Right kidney (tissue), 1 donor: Measurements from ENCODE around the gene PNMA6F.
"Not testable (repeated sequence)": the region's sequence is repeated elsewhere in the genome, so short reads cannot be mapped to it uniquely, and the experiment has no call there.

Experiments used
- DNase-seq: peaks from one replicate; pipeline ENCODE4 v3.0.0-alpha.2; 2016

Gene PNMA6F

DNA sequence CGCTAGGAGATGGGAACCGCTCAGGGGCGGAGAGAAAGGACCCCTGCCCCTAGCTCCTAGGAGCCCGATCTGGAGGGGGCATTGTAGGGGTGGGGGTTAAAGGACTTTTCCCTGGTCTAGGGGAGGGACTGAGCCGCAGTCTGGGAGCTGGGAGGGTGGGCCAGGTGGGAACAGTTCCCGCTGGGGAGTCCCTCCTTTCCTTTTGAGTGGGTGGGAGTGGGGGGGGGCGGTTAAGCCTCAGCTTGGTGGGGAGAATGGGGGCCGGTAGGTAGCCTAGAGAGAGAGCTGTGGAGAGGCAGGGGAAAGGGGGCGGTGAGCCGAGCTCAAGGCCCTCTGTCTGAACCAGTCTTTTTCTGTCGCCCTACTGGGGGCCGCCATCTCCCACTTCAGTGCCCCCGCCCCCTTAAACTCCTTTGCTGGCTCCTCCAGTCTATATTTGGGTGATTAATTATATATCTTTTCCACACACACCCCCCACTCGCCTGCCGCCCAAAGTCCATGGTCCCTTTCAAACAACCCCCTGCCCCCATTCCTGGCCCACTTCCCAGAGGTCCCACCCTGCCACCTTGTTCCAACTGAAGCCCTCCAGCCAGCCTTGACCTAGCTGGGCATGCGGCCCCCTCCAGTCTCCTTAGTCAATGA, 13.2 kb upstream of the PNMA6F start:
- no peak for DNase-seq

DNA sequence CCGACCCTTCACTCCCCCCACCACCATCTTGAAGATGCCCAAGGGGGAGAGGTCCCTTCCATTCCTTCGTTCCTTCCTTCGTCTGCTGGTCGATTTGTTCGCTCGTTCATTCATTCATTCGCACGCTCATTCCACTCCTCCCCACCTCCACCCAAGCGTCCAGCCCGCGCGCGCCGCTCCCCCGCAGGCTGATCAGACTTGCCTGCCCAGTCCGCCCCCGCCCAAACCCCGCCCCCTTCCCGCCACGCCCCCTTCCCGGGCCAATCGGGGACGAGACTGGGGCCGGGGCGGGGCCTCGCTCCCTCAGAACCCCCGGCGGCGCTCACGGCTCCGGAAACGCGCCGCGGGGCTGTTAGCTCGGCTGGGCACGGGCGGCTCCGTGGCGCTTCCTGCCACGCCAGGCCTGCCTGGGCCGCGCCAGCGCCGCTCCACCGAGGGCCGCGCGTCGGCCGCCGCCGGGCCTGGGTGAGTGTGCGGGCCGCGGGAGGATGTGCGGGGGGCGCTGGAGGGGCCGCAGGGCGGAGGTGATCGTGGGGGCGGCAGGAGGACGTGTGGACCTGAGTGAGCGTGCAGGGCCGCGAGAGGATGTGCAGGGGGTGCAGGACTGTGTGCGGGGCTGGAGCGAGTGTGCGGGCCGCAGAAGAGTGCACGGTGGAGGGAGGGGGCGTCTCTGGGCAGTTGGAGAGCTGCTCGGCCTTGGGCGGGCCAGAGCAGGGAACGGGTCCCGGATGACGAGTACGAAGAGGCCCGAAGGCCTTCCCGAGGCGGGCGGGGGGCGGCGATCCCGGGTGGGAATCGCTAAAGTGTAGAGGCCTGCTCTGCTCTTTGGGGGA, 12.5 kb upstream of the PNMA6F start, which contains the start of gene ZNF275:
Gene ZNF275, plus strand, starts transcription at position 333 of the 833 bp plus-strand sequence. CDS start 2,527 bp downstream, outside the sequence.
- peak; percentile 55 for DNase-seq

DNA sequence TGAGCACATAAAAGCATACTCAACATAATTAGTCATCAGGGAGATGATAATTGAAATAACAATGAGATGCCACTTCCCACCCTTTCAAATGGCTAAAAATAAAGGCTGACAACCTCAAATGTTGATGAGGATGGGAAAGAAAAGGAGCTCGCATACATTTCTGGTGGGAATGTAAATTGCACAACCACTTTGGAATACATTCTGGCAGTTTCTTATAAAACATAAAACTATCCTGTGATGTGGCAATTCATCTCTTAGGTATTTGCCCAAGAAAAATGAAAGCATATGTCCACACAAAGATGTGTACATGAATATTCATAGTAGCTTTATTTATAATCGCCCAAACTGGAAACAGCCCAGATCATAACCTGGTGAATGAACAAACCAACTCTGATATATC, 11.7 kb upstream of the PNMA6F start:
- no peak for DNase-seq

DNA sequence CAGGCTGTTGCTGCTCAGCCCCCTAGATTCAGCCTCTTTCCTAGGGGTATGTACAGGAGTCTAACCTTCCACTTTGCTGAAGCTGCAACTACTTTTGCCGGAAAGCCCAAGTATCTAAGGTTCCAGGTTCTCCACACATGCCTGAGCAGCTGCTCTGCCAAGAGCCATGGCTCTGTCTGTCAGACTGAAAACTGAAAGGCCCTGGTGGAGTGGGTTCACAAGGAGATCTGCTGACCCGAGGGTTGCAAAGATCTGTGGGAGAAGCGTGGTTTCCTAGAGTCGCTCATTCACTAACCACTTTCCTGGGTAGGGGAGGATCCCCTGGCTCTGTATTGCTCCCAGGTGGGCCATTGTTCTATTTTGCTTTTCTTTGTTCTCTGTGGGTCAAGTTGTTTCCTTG, 6.0 kb upstream of the PNMA6F start:
- DNase-seq, result no peak

DNA sequence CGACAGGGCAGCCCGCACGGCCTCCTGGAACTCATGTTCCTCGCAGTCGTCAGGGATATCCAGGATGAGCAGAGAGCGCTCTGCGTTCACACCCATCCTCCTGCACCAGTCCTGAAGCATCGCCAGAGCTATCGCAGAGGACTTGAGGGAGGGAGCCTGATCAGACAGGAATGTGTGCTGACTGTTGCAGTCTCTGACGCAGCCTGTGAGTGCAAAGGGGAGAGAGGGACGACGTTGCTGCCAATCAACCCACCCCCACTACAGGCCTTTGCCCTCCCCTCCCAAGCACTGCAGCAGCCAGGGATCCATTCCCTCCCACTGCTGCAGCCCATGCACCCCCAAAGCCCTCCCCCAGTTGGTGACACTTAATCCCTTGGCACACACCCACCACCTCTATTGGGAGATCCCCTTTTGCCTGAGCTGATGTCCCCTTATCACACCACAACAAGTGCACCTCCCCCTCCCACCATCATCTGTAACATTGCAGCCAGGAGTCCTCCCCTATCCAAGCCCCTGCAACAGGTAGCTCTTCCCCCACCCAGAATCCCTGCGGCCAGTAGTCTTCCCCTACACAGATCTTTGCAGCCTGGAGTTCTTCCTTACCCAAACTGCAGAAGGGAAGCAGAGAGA, 897 bp downstream of the PNMA6F start:
- DNase-seq, result no peak

DNA sequence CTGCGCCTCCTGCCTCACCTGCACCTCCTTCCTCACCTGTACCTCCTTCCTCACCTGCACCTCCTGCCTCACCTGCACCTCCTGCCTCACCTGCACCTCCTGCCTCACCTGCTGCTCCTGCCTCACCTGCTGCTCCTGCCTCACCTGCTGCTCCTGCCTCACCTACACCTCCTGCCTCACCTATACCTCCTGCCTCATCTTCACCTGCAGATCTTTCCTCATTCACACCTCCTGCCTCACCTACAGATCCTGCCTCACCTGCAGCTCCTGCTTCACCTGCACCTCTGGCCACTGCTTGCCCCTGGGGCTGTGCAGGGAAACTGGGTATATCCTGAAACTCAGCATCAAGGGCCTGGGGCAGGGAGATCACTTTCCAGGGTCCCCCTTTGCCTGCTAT, 1.5 kb downstream of the PNMA6F start:
- DNase-seq, result not testable (repeated sequence)

DNA sequence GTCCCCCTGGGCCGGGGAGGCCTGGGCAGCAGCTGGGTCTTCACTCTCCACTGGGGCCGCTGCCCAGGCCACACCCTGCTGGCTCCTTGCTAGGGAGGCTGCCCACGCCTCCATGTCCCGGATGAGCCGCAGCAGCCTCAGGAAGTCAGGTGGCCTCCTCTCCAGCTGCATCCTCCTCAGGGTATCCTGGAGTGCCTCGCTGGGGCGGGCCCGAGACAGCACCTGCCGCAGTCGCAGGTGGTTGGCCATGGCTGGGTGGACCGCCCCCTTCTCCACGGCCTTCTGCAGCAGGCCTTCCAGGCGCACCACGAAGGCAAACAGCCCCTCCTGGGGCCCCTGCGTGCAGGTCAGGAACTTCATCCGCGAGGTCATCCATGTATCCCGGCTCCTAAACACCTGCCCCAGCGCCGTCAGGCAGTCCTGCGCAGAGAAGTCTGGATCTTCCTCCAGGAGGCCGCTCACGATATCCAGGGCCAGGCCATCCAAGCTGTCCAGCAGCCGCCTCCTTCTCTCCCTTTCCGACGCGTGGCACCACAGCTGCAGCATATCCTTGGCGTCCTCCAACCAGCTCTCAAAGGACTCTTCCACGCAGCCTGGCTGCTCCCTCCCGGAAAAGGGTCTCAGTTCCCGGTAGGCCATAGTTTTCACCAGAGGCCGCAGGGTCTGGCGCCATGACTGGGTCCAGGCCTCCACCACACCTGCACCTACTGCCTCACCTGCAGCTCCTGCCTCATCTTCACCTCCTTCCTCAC, 2.1 kb downstream of the PNMA6F start:
- DNase-seq, result no peak

DNA sequence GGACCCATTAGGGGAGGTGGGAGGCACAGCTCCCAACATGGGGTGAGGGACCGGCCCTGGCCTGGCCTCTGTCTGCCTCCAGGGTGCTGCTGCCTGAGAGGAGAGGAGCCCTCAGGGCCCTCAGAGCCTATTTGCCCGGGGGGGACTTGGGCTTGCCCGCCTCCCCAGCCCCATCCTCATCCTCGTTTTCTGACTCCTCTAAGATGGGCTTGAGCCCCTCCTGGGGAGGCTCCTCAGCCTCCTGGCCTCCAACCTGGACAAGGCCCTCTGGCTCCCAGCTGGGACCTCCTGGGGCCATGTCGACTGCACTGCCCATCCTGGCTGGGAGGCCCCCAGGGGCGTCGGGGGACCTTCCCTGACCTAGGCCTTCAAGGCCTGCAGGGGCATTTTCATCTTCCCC, 2.8 kb downstream of the PNMA6F start:
- DNase-seq, result no peak

DNA sequence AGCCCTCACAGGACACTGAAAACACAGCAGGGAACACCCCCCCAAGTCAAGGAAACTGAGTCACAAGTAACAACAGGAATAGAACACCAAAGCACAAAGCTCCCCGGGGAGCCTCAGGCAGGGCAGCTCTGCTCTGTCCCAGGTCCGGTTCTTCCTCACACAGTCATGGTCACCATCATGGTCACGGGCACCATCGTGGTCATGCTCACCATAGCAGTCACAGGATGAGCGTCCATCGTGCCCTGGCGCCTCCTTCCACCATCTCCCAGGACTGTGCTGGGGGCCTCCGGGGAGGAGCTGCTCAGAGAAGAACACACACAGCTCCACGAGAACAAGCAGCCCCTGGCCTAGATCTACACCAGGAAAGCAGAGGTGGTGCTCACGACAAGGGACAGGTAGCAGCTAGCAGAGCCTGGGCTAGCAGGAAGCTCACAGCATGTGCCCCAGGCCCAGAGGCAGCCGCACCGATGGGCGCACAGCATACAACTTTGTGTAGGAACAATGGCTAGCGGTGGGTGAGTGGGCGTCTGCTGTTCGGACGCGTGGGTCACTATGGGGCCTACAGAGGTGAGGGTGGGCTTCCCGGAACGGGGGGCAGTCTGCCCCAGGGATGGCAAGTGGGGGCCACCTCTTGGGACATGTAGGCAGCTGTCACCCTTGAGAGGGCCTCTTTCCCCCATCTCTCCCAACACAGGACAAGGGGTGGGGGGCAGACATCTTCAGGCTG, 3.4 kb downstream of the PNMA6F start:
- DNase-seq, result no peak

DNA sequence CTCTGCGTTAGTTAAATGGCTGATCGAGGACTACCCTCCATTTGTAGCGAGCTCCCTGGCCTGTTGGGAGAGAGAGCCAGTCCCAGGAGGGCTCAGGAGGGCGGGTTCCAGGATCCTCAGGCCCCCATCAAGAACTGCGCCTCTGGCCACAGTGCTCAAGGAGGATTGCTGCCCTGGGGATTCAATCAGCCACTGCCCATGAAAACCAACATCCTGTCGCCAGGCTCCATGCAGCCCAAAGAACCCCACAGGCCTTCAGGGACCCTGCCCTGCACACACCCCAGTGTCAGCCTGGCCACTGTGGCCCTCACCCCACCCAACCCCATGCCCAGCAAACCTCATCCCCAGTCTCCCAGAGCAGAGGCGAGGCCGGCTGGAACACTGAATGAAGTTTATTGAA, 4.3 kb downstream of the PNMA6F start:
- DNase-seq, result no peak

DNA sequence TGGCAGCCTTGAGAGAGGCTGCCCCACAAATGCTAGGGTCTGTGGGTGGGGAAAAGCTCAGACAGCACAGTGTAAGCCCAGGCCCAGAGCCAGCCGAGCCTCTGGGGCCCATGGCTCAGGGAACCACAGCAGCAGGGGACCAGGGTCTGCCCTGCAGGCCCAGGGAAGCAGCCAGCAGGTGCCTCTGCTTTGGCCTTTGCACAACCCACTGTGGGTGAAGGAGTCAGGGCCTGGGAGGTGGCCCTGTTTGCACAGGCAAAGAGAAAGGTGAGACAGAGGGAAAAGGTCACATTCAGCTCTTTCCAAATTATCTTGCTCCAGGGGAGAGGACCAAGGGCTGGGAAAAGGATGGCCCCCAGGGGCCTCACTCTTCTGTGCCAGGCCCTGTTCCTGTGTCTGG, 8.7 kb downstream of the PNMA6F start:
- no peak for DNase-seq

DNA sequence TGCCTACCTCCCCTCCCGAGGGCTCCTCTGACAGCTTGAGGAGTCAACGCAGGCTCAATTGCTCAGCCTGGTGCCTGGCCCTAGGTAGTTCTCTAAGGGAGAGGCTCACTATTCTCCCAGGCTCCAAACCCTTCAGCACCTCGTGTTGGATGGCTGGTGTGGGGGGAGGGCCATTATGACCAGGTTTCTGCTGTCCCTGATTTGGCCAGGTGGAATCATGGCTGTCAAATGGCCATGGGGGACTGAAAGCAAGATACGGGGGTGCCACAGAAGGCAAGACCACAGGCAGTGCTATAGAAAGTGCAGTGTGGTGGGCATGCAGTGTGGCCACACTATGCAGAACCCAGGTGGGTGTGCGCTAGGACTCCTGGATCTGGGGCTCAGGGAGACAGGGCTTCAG, 9.5 kb downstream of the PNMA6F start:
- DNase-seq, result no peak

DNA sequence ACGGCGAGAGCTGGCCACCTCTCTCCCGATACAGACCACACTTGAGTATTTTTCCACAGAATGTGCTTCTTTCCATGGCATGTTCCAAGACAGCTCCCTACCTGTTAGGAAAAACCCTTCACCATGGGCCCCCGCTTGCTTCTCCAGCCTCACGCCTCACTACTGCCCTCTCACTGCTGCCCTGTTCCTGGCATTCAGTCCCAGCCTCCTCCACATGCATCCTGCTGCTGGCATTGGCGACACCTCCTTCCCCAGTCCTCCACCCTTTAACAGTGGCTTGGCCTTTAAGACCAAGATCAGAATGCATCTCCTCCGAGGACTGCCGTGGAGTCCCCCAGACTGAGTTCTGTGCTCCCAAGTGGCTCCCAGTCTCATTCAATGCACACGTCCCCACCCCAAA, 10.7 kb downstream of the PNMA6F start:
- no peak for DNase-seq

DNA sequence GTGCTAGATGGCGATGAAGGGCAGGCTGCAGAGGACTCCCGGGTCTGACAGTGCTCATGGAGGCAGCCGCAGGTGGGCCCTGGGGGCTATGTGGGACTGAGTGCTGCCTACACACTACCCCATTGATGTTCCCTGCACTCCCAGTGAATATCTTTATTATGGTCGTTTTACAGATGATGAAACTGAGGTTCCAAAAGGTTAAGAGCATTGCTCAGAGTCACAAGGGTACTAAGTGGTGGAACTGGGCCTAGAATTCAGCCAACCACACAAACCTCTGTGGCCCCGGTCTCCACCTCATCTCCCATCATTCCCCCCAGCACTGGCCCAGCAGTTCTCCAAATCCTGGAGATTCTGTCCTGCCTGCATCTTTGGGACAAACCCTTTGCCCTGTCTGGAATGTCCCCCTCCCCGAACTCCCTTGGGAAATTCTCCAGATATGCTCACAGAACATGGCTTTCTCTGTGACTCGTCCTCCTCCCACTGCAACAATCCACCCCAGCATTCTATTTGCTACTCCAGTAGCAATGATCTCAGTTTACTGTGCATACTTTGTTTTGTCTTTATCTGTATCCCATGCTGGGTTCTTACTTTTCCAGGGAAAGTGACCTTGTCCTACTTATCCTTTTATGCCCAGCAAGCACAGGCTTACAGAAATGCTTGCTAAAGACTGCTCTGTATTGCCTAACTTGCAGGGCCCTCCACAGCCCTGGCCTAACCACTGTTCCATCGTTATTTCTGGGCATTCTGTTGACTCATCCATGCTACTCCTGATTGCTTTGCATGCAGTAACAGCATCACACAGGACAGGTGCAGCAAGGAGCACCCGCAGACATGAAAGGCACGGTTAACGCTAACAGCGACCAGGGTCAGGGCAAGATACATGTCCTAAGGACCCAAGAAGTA, 14.0 kb downstream of the PNMA6F start:
- DNase-seq, result no peak

DNA sequence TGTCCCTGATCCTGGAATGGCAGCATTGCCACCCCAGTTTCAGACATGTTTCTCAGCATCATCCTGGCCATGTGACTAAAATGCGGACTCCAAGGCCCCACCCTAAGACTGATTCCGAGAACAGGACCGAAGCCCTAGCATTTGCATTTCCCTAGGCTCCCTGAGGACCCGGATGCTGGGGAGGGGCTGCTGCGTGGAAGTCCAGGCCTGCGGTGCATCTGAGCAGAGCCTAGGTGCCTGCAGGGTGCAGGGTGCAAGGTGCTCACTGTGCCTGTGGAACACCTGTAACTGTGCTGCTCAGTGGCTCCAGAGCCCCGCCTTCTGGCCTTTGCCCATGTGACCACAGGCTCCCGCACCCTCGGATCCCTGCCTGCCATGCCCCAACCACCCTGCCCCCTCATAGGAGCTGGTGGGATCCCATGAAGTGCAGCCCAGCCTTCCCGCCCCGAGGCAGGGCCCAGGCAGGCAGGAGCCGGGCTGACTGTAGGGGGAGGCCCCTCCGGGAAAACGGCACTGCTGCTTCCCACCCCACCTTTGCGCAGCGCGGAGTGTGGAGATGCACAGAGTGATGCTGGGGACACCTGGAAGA, 14.9 kb downstream of the PNMA6F start:
- no peak for DNase-seq

DNA sequence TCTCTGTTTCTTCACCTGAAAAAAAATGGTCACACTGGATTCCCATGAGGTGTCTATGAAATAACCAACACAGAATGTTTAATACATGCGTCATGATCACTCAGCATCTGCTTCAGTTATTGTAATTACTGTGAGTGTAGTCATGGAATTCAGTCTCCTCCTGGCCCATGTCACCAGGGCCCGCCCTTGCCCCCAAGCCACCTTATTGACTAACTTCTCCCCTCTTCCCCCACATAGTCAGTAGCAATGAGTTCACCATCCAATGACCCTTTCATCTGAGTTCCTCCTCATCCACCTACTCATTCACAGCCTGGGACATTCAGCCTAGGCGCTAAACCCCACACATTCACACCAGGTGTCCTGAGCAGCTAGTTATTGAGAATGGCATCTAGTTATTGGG, 15.6 kb downstream of the PNMA6F start:
- no peak for DNase-seq

DNA sequence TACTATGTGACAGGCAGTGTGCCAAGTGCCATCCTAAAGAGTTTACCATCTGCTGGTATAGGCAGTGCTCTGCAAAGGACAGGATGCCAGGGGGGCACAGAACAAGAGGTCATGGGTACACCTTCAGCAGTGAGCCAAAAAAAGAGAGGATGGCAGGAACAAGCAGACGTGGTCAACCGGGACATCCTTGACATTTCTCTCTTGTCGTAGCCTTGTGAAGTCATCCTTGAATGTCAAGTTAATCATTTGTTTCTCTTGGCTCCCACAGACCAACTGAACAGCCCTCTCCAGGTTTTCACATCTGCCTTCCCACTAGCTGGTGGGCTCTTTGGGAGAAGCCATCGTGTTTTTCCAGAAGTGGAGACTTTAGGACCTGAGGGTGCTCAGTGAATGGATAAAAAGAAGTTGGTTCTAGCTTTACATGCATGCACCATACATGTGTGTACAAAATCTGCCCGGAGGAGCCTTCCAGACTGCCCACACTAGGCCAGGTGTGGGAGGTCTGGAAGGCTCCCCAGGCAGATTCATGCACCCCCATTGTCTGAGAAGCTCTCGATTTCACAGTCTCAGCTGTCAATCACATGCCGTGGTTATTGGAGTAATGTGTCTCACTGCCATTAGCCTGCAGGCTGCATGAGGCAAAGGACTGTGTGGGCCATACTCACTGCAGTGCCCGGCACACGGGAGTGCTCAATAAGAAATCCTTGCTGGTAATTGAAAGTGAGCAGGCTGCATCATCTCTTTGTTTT, 16.4 kb downstream of the PNMA6F start:
- peak; percentile 20 for DNase-seq

DNA sequence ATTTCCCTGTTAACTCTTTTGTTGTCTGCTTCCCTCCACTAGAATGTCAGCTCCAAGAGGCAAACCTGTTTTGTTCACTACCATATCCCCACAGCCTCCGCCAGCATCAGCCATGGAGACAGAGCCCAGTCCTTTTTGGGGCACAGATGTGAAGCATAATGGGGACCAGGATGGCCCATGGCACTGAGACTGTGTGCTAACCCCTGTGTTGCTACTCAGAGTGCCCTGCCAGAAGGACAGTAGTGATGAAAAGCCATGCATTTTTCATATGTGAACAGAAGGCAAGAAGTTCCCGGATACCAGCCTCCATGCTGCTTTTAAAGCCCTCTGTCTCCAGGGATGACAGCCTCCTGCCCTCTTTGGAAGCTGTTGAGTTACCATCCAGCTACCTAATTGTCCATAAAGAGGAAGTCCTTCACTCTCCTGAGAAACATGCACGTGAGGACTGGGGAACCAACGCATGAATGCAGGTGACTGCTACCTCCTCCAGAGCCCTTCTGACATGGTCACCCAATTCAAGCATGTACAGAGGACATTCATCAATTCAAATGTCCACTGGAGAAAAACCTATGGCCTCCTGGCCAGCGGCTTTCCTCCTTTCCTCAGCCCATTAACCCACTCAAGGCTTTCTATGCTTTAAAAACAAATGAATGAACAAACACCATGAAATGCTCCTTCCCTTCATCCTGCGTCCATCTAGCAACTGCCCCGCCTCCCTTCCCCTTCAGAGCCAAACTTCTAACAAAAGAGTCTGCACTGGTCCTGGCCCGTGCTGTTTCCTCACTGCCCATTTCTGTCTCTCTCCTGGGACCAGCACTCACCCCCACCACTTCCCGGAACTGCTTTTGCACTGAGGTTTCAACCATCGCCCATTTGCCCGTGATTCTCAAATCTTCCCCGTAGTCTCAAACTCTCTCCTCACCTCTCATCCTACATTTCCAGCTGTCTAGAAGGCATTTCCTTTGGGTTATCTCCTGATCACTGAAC, 18.0 kb downstream of the PNMA6F start:
- no peak for DNase-seq

DNA sequence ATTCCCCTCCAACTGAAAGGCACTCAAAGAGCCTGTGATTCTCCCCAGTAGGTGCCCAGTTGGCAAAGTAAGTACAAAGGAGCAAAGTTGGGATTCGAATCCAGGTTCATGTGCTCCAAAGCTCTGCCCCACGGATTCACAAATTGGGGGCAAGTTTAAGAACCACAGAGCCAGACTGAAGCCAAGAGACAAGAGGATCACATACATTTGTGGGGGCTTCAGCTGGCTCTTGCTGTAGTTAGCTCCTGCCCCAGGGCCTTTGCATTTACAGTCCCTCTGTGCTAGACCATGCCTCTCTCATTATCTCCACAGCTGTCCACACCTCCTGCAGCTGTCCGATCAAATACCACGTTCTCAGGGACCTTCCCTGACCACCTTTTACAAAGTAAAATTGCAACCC, 18.8 kb downstream of the PNMA6F start:
- DNase-seq, result no peak
